T-helper 2 cell treated with Interferon-gamma antibody and Interleukin-4, amounts not matched to agents 5 μg/mL and 100 μg/mL, for 36 hours (primary cell): ENCODE measurements around the gene P2RX1.

Experiments
- DNase-seq: peaks from one replicate; pipeline ENCODE4 v3.0.0; 2021; ENCODE audit warnings: low spot score
- H3K27ac Mint-ChIP-seq: one replicate; pipeline ENCODE4 v1.8.0; 2021; ENCODE audit warnings: mild to moderate bottlenecking, mixed read lengths
- H3K27me3 Mint-ChIP-seq: one replicate; pipeline ENCODE4 v1.8.0; 2021; ENCODE audit warnings: low read depth, mixed read lengths
- H3K36me3 Mint-ChIP-seq: one replicate; pipeline ENCODE4 v1.8.0; 2021; ENCODE audit warnings: low read depth, mixed read lengths
- H3K4me1 Mint-ChIP-seq: one replicate; pipeline ENCODE4 v1.8.0; 2021; ENCODE audit warnings: low read depth, mixed read lengths
- H3K4me3 Mint-ChIP-seq: one replicate; pipeline ENCODE4 v1.8.0; 2022; ENCODE audit warnings: mild to moderate bottlenecking, moderate library complexity, mixed read lengths
- H3K9me3 Mint-ChIP-seq: one replicate; pipeline ENCODE4 v1.8.0; 2021; ENCODE audit warnings: mixed read lengths

The P2RX1 gene

DNA sequence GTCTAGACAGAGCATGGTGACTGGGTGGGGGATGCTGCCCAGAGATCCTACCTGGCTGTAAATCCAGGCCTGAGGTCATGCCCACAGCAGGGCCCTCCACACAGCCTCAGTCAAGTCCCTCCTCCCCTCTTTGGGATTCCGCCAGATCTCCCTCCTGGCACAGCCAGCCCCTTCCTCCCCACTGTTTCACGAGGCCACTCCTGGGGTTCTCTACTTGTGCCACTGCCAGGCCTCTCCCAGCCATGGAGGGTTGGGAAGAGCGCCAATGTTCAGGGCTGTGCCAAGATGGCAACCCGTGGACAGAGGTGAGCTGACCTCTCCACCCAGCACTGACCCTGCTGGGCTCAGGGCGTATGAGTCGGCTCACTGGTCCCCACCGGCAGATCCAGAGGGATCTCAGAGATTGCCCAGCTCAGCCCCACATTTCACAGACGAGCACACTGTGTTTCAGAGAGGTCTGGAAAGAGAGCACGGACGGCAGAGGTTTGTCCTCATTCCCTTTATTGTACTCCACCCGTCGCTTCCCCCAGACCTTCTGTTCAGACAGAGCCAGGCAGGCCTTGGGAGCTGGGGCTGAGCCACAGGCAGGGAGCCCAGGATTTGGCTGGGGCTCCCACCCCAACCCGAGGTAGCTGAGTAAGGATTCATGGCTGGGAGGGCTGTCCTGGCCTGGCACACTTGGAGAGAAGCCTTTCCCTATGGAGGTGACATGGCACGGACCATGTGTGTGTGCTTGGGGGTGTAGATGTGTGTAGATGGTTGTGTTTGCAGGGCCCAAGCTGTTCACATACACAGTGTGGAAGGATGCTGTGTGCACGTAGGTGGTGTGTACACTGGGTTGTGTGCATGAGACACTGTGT lies 19.9 kb downstream of the P2RX1 start:
- DNase-seq: no peak
- H3K4me3 Mint-ChIP-seq: no peak overlapping the region
- H3K27ac Mint-ChIP-seq: no peak overlapping the region
- peaks cover 4% of the 10 kb centered on the region for H3K27me3 Mint-ChIP-seq
- H3K36me3 Mint-ChIP-seq: no peaks in the 10 kb centered on the region
- H3K4me1 Mint-ChIP-seq: peaks cover 17% of the 10 kb centered on the region
- no peaks in the 10 kb centered on the region for H3K9me3 Mint-ChIP-seq

- no peak for DNase-seq
- Mint-ChIP-seq H3K4me1 (peaks cover 20% of the 10 kb centered on the region), H3K27ac (peak overlapping the region; percentile 19), H3K9me3 (no peaks in the 10 kb centered on the region), H3K36me3 (no peaks in the 10 kb centered on the region), H3K4me3 (no peak overlapping the region), H3K27me3 (peaks cover 5% of the 10 kb centered on the region)
These were observed 20.9 kb downstream of the P2RX1 start for GRCh38 chr17:3895354-3895753.

- Mint-ChIP-seq H3K4me1 (peaks cover 20% of the 10 kb centered on the region), H3K27me3 (peaks cover 5% of the 10 kb centered on the region), H3K9me3 (no peaks in the 10 kb centered on the region), H3K27ac (peak overlapping the region; percentile 19), H3K36me3 (no peaks in the 10 kb centered on the region), H3K4me3 (no peak overlapping the region)
- DNase-seq: no peak
These were observed 21.3 kb downstream of the P2RX1 start for GRCh38 chr17:3894911-3895343.

DNA sequence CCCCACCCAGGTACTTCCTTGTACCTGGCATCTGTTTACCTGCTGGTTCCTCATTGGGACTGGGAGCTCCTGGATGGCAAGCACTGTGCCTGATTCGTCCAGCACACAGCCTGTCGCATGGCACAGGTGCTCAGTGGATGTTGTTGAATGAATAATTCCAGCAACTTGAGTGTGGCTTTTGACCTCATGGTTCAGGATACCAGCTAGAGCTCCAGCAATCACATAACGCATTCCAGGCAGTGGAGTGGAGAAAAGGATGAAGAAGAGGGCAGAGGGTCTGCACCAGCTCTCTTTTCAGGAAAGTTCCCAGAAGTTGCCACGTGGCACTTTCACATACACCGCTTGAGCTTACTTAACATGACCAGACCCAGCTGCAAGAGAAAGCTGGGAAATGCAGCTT lies 22.1 kb downstream of the P2RX1 start:
- no peak for DNase-seq
- peak overlapping the region; percentile 83 for H3K27ac Mint-ChIP-seq
- H3K4me1 Mint-ChIP-seq: peaks cover 20% of the 10 kb centered on the region
- peaks cover 5% of the 10 kb centered on the region for H3K27me3 Mint-ChIP-seq
- H3K4me3 Mint-ChIP-seq: peak overlapping the region; percentile 82
- H3K36me3 Mint-ChIP-seq: no peaks in the 10 kb centered on the region
- no peaks in the 10 kb centered on the region for H3K9me3 Mint-ChIP-seq

GRCh38 chr17:3893720-3894116 lies 22.5 kb downstream of the P2RX1 start:
- Mint-ChIP-seq H3K36me3 (no peaks in the 10 kb centered on the region), H3K9me3 (no peaks in the 10 kb centered on the region), H3K27me3 (peaks cover 5% of the 10 kb centered on the region), H3K27ac (peak overlapping the region; percentile 83), H3K4me3 (peak overlapping the region; percentile 82), H3K4me1 (peaks cover 20% of the 10 kb centered on the region)
- no peak for DNase-seq

GRCh38 chr17:3893003-3893719 lies 23.1 kb downstream of the P2RX1 start, which contains the start of gene CAMKK1:
Gene CAMKK1 (minus strand): TSS chr17:3893053. CDS start chr17:3885687, 7,366 bp downstream.
- H3K4me3 Mint-ChIP-seq: peak within 1 kb of the TSS; percentile 82
- peaks cover 20% of the 10 kb centered on the region for H3K4me1 Mint-ChIP-seq
- peak; percentile 93 for DNase-seq

GRCh38 chr17:3892095-3892998 lies 23.9 kb downstream of the P2RX1 start:
- Mint-ChIP-seq H3K9me3 (no peaks in the 10 kb centered on the region), H3K4me1 (peaks cover 23% of the 10 kb centered on the region), H3K27ac (peak overlapping the region; percentile 70), H3K4me3 (peak overlapping the region; percentile 73), H3K27me3 (peaks cover 5% of the 10 kb centered on the region), H3K36me3 (no peaks in the 10 kb centered on the region)
- peak; percentile 70 for DNase-seq

More at GRCh38 chr17:3893003-3893719, 23.1 kb downstream of the P2RX1 start, which contains the start of gene CAMKK1:
- Mint-ChIP-seq H3K27me3 (peaks cover 5% of the 10 kb centered on the region), H3K27ac (peak within 1 kb of the TSS; percentile 83), H3K9me3 (no peaks in the 10 kb centered on the region), H3K36me3 (no peaks in the 10 kb centered on the region)

GRCh38 chr17:3891626-3892094 lies 24.6 kb downstream of the P2RX1 start:
- H3K4me3 Mint-ChIP-seq: peak overlapping the region; percentile 73
- peaks cover 5% of the 10 kb centered on the region for H3K27me3 Mint-ChIP-seq
- H3K4me1 Mint-ChIP-seq: peaks cover 30% of the 10 kb centered on the region
- peak overlapping the region; percentile 70 for H3K27ac Mint-ChIP-seq
- no peaks in the 10 kb centered on the region for H3K36me3 Mint-ChIP-seq
- H3K9me3 Mint-ChIP-seq: no peaks in the 10 kb centered on the region
- DNase-seq: no peak

GRCh38 chr17:3890878-3891219 lies 25.4 kb downstream of the P2RX1 start:
- H3K9me3 Mint-ChIP-seq: no peaks in the 10 kb centered on the region
- DNase-seq: no peak
- no peak overlapping the region for H3K27ac Mint-ChIP-seq
- peaks cover 5% of the 10 kb centered on the region for H3K27me3 Mint-ChIP-seq
- peaks cover 35% of the 10 kb centered on the region for H3K4me1 Mint-ChIP-seq
- H3K36me3 Mint-ChIP-seq: no peaks in the 10 kb centered on the region
- H3K4me3 Mint-ChIP-seq: peak overlapping the region; percentile 73

GRCh38 chr17:3890082-3890877 lies 26.0 kb downstream of the P2RX1 start:
- H3K36me3 Mint-ChIP-seq: no peaks in the 10 kb centered on the region
- no peak for DNase-seq
- H3K27me3 Mint-ChIP-seq: peaks cover 5% of the 10 kb centered on the region
- no peaks in the 10 kb centered on the region for H3K9me3 Mint-ChIP-seq
- H3K27ac Mint-ChIP-seq: peak overlapping the region; percentile 6
- H3K4me3 Mint-ChIP-seq: no peak overlapping the region
- peaks cover 35% of the 10 kb centered on the region for H3K4me1 Mint-ChIP-seq

DNA sequence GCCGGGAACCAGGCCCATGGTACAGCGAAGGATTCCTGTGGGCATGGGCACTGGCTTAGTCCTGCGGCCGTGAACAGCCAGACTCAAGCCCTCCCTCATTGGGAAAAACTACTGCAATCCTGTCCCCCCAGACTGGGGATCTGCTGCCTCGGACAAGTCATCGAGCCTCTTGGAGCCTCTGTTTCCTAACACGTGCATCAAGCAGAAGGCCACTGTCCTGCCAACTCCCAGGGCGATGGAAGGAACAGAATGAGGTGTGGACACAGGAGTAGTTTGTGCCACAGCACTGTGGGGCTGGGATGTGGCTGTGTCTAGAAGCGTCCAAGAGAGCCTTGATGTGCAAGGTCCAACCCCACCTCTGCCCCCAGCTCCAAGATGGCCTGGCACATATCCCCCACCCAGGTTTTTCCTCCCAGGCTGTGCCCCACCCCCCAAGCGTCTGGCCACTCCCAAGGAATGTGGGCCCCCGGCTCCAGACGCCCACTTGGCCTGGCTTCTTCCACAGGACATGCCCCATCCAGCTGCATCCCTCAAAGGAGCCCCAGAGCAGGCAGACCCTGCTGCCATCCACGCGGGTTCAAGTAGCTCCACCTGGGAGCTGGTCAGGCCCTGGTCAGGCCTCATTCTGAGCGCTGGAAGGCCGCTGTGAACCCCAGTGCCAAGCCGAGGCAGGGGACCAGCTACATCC lies 26.8 kb downstream of the P2RX1 start:
- no peak for DNase-seq
- Mint-ChIP-seq H3K27me3 (peaks cover 5% of the 10 kb centered on the region), H3K4me1 (peaks cover 35% of the 10 kb centered on the region), H3K4me3 (no peak overlapping the region), H3K27ac (no peak overlapping the region), H3K9me3 (no peaks in the 10 kb centered on the region), H3K36me3 (no peaks in the 10 kb centered on the region)

DNA sequence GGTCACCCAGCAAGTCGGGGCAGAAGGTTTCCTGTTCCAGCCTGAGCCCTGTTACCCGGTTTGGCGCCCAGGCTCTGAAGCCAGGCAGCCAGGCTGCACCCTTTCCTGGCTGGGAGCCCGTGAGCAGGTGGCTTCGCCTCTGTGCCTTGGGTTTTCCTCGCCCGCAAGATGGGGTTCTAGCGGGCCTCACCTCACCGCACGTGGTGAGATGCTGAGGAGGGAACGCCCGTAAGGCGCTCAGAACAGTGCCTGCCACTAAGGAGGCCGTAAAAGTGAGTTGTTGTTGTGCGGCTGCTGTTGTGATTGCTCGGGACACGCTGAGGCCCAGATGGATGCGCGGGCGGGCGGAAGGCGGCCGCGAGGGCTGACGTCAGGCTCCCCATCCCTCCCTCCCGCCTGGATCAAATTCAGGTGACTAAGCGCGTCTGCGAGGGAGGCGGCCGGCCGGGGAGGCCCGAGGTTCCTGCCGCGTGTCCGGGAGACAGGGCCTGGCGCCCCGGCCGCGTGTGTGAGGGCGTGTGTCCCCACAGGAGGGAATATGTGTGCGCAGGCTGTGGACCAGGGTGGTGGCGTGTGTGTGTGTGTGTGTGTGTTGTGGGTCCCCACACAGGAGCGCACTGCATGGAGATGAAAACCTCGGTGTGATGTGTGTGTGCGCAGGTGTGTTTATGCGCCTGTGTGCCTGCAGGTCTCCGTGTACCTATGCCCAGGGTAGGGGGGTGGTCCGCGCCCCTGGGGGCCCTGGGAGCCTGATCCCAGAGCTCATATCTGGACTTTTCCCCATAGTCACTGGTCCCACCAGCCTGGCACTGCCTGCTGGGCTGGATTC lies 27.7 kb downstream of the P2RX1 start:
- no peak overlapping the region for H3K27ac Mint-ChIP-seq
- no peaks in the 10 kb centered on the region for H3K36me3 Mint-ChIP-seq
- DNase-seq: no peak
- no peaks in the 10 kb centered on the region for H3K9me3 Mint-ChIP-seq
- no peak overlapping the region for H3K4me3 Mint-ChIP-seq
- H3K4me1 Mint-ChIP-seq: peaks cover 26% of the 10 kb centered on the region
- peaks cover 5% of the 10 kb centered on the region for H3K27me3 Mint-ChIP-seq
